HepG2 (cell line): ENCODE measurements around the gene SPAG9. TPM values are rescaled to one million over a fixed set of nuclear protein-coding genes. Genes with fewer than 3 reads are reported as not detected.

Source experiments
- ATAC-seq: fragments of 200-7000 bp; cut with Tn5 transposase; 3 replicates; pipeline ENCODE4 v1.9.1; 2020; ENCODE audit warnings: mild to moderate bottlenecking, moderate library complexity
- BruUV-seq: library from RNA; stranded (reverse); fragments of 400-500 nt; replicated peaks from 2 replicates; lab custom pipeline; 2021; lab: Mats Ljungman, UMichigan
- CTCF ChIA-PET: fragments of 300-600 bp; formaldehyde crosslinking; extraction: SDS; loops from one replicate; lab custom pipeline; 2021; ENCODE audit warnings: low total read pairs, inconsistent platforms, low intra/inter-chr PET ratio; lab: Yijun Ruan, JAX
- POLR2A ChIA-PET: fragments of 350-600 bp; sonication (Branson Sonifier 250); formaldehyde crosslinking; loops from one replicate; lab custom pipeline; 2020; ENCODE audit warnings: antibody characterized with exemption, inconsistent platforms; lab: Yijun Ruan, JAX
- DNase-seq: peaks from one replicate; pipeline ENCODE4 v3.0.0-alpha.2; 2015; ENCODE audit warnings: low spot score
- FAIRE-seq: peaks from 3 replicates; lab custom pipeline; 2011; peaks lifted over from hg19 to GRCh38; lab: Jason Lieb, UNC
- H2AFZ ChIP-seq: one replicate; pipeline ENCODE4 v1.6.1; 2011; ENCODE audit warnings: low read length, inconsistent platforms
- H3K27ac ChIP-seq: fragments of 300-600 bp; 3 replicates; pipeline ENCODE4 v1.8.0; 2011; ENCODE audit warnings: mixed run types, mild to moderate bottlenecking, mixed read lengths, low read length, inconsistent platforms; ENCODE audit not compliant: insufficient read depth; ENCODE audit errors: extremely low read length
- H3K27me3 ChIP-seq, 2 experiments: fragments of 200-600 bp in 1 of 2; 2 replicates in 1 of 2; 3 replicates in 1 of 2; pipeline versions ENCODE4 v1.6.0 to v1.8.0; 2011; ENCODE audit warnings: low read length in 2 of 2, mild to moderate bottlenecking in 2 of 2, moderate library complexity in 2 of 2, inconsistent platforms in 1 of 2; ENCODE audit not compliant: insufficient read depth in 2 of 2, control insufficient read depth in 1 of 2
- H3K36me3 ChIP-seq, 2 experiments: fragments of 200-600 bp in 1 of 2; replicated peaks in 1 of 2; 2 replicates in 1 of 2; 3 replicates in 1 of 2; pipeline versions ENCODE4 v1.5.1 to v1.8.0; 2011; ENCODE audit warnings: low read length in 2 of 2, inconsistent platforms in 1 of 2; ENCODE audit not compliant: insufficient read depth in 2 of 2, control insufficient read depth in 1 of 2
- H3K4me1 ChIP-seq: 2 replicates; pipeline ENCODE4 v1.5.1; 2012; ENCODE audit warnings: low read length, inconsistent platforms; ENCODE audit not compliant: insufficient read depth
- H3K4me2 ChIP-seq: 2 replicates; pipeline ENCODE4 v1.6.0; 2011; ENCODE audit warnings: low read depth, low read length, inconsistent platforms
- H3K4me3 ChIP-seq, 3 experiments: fragments of 200-600 bp in 1 of 3; sonication (generic), shearing (Covaris generic) in 1 of 3; replicated peaks in 1 of 3; 2 replicates each; pipeline ENCODE4 v1.5.1; 2011 to 2016; ENCODE audit warnings: low read length in 3 of 3, inconsistent platforms in 2 of 3, low read depth in 2 of 3, mild to moderate bottlenecking in 2 of 3, control low read depth in 1 of 3, mixed read lengths in 1 of 3; ENCODE audit not compliant: insufficient read depth in 1 of 3
- H3K79me2 ChIP-seq: one replicate; pipeline ENCODE4 v1.6.1; 2011; ENCODE audit warnings: low read length, inconsistent platforms; ENCODE audit not compliant: insufficient read depth
- H3K9ac ChIP-seq: 2 replicates; pipeline ENCODE4 v1.6.0; 2011; ENCODE audit warnings: mild to moderate bottlenecking, low read depth, low read length, inconsistent platforms; ENCODE audit not compliant: insufficient read depth
- H3K9me3 ChIP-seq: 2 replicates; pipeline ENCODE4 v1.5.1; 2012; ENCODE audit warnings: mild to moderate bottlenecking, low read length
- H4K20me1 ChIP-seq: 2 replicates; pipeline ENCODE4 v1.6.0; 2011; ENCODE audit warnings: inconsistent platforms, mild to moderate bottlenecking, low read length, moderate library complexity; ENCODE audit not compliant: insufficient read depth
- BATF2 ChIP-seq: sonication (generic); formaldehyde crosslinking; IDR thresholded peaks from 2 replicates; pipeline ENCODE4 v1.8.0; 2022; ENCODE audit warnings: mild to moderate bottlenecking, missing genetic modification reagents, moderate library complexity
- CBX1 ChIP-seq: IDR thresholded peaks from one replicate; pipeline ENCODE4 v1.6.1; 2016; ENCODE audit warnings: antibody characterized with exemption, low read depth
- CENPX ChIP-seq: sonication (generic); formaldehyde crosslinking; IDR thresholded peaks from 2 replicates; pipeline ENCODE4 v1.9.0; 2021; ENCODE audit warnings: mild to moderate bottlenecking, missing genetic modification reagents, moderate library complexity
- FOXK1 ChIP-seq: sonication (generic); formaldehyde crosslinking; IDR thresholded peaks from 2 replicates; pipeline ENCODE4 v1.4.0; 2020; ENCODE audit warnings: low read depth, missing genetic modification reagents, borderline replicate concordance
- FOXP4 ChIP-seq: sonication (generic); formaldehyde crosslinking; IDR thresholded peaks from 2 replicates; pipeline ENCODE4 v1.4.0; 2020; ENCODE audit warnings: missing genetic modification reagents
- GZF1 ChIP-seq: sonication (generic); formaldehyde crosslinking; IDR thresholded peaks from 2 replicates; pipeline ENCODE4 v1.5.1; 2020; ENCODE audit warnings: mild to moderate bottlenecking, missing genetic modification reagents
- HOXA7 ChIP-seq: sonication (generic); formaldehyde crosslinking; IDR thresholded peaks from 2 replicates; pipeline ENCODE4 v1.8.1; 2022; ENCODE audit warnings: mild to moderate bottlenecking, missing genetic modification reagents, moderate library complexity
- HOXA9 ChIP-seq: sonication (generic); formaldehyde crosslinking; IDR thresholded peaks from 2 replicates; pipeline ENCODE4 v1.8.1; 2022; ENCODE audit warnings: missing genetic modification reagents, mild to moderate bottlenecking, moderate library complexity, borderline replicate concordance
- MTA1 ChIP-seq: sonication (generic); formaldehyde crosslinking; IDR thresholded peaks from 2 replicates; pipeline ENCODE4 v1.4.0; 2020; ENCODE audit warnings: missing genetic modification reagents, mild to moderate bottlenecking, borderline replicate concordance
- NBN ChIP-seq: fragments of 450-650 bp; conservative IDR thresholded peaks from 2 replicates; pipeline ENCODE4 v1.6.1; 2017
- POLR2G ChIP-seq: fragments of 200-400 bp; formaldehyde crosslinking; IDR thresholded peaks from 2 replicates; pipeline ENCODE4 v1.6.1; 2018; ENCODE audit warnings: mild to moderate bottlenecking, low read depth, low read length, moderate library complexity
- TAF1 ChIP-seq: sonication (generic); formaldehyde crosslinking; IDR thresholded peaks from 2 replicates; pipeline ENCODE4 v1.4.0; 2020; ENCODE audit warnings: missing genetic modification reagents
- ZMYM3 ChIP-seq: sonication (generic); formaldehyde crosslinking; IDR thresholded peaks from 2 replicates; pipeline ENCODE4 v1.5.1; 2020; ENCODE audit warnings: mild to moderate bottlenecking, missing genetic modification reagents
- ZNF225 ChIP-seq: sonication (generic); formaldehyde crosslinking; IDR thresholded peaks from 2 replicates; pipeline ENCODE4 v1.4.0; 2020; ENCODE audit warnings: mild to moderate bottlenecking, missing genetic modification reagents
- ZNF841 ChIP-seq: sonication (generic); formaldehyde crosslinking; IDR thresholded peaks from 2 replicates; pipeline ENCODE4 v1.8.1; 2023; ENCODE audit warnings: missing genetic modification reagents, borderline replicate concordance
- WGBS: methylation state at CpG from one replicate; pipeline ENCODE4 v1.1.6; 2017; ENCODE audit warnings: low lambda C conversion rate; 5-methylcytosine and 5-hydroxymethylcytosine counted together
- in situ Hi-C: cut with HindIII; loops from 2 replicates; pipeline ENCODE4 v1.10.0; 2017; ENCODE audit warnings: low pct_unique_long_range_greater_than_20kb; ENCODE audit not compliant: extremely low pct_ligation_motif_present
- intact Hi-C: fragments of 100-400 bp; cut with micrococcal nuclease; formaldehyde crosslinking; loops from one replicate; pipeline ENCODE4 v1.10.0; 2022; ENCODE audit not compliant: unreplicated experiment
- polyA plus RNA-seq, 8 experiments: library from polyadenylated mRNA; depleted of rRNA in 3 of 8; stranded (reverse) in 7 of 8; unstranded in 1 of 8; fragments of >200 nt; fragmentation: Illumina TruSeq in 4 of 8; extraction: Trizol in 4 of 8; gene quantifications; 2 replicates each; pipeline versions ENCODE4 v1.2.1 to v1.2.3, GENCODE V29; 2011 to 2016; ENCODE audit warnings: low read depth in 4 of 8, missing spikeins in 1 of 8, mixed read lengths in 1 of 8; ENCODE audit not compliant: insufficient read depth in 1 of 8
- total RNA-seq, 5 experiments: library from RNA; depleted of rRNA; stranded (reverse); fragments of >200 nt; fragmentation: Illumina TruSeq; extraction: Trizol; gene quantifications; 2 replicates each; pipeline ENCODE4 v1.2.3, GENCODE V29; 2016; ENCODE audit warnings: low read depth in 1 of 5
- TF ChIP-seq, protein P1 (sequence below): sonication (generic); formaldehyde crosslinking; IDR thresholded peaks from 2 replicates; pipeline ENCODE4 v1.4.0; 2020; ENCODE audit warnings: missing genetic modification reagents
- TF ChIP-seq, protein P2 (sequence below), 2 experiments: sonication (generic) in 1 of 2; formaldehyde crosslinking in 1 of 2; IDR thresholded peaks; 2 replicates each; pipeline versions ENCODE4 v1.5.1 to v1.6.1; 2011 to 2020; ENCODE audit warnings: borderline replicate concordance in 1 of 2, low read depth in 1 of 2, low read length in 1 of 2, mild to moderate bottlenecking in 1 of 2, missing genetic modification reagents in 1 of 2, moderate library complexity in 1 of 2

The SPAG9 gene
- total and polyA plus RNA-seq, 2 of the 13 experiments (the other 11 are each of a cell fraction or from before 2014, with no cell fraction given): 43.2 to 78.6 TPM

- FAIRE-seq: no peak
- Histone ChIP-seq H2AFZ (no peak overlapping the region), H3K9ac (no peak overlapping the region), H3K4me1 (peaks cover 23% of the 10 kb centered on the region), H3K4me2 (no peak overlapping the region), H3K79me2 (no peaks in the 10 kb centered on the region), H3K27ac (no peak overlapping the region), H3K27me3 (no peaks in the 10 kb centered on the region), H3K9me3 (no peaks in the 10 kb centered on the region), H4K20me1 (no peaks in the 10 kb centered on the region), H3K36me3 (peaks cover 5 to 44% of the 10 kb centered on the region in 2 experiments), H3K4me3 (no peak overlapping the region)
- 94% methylated on average over 3 of the region's 3 CpGs for WGBS
- no TSS peak for BruUV-seq
- POLR2A ChIA-PET: interaction anchor here (1.3 kb wide), 1 partner anchor 100 kb away, joined by 4 read pairs; the partner anchor contains the start of gene TOB1
- CTCF ChIA-PET: no interaction called here
- DNase-seq: no peak
- no peak for ATAC-seq
- in situ Hi-C loops (no loop called here), intact Hi-C loops (no loop called here)
- TF ChIP-seq, protein P1, sequence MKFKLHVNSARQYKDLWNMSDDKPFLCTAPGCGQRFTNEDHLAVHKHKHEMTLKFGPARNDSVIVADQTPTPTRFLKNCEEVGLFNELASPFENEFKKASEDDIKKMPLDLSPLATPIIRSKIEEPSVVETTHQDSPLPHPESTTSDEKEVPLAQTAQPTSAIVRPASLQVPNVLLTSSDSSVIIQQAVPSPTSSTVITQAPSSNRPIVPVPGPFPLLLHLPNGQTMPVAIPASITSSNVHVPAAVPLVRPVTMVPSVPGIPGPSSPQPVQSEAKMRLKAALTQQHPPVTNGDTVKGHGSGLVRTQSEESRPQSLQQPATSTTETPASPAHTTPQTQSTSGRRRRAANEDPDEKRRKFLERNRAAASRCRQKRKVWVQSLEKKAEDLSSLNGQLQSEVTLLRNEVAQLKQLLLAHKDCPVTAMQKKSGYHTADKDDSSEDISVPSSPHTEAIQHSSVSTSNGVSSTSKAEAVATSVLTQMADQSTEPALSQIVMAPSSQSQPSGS (CRISPR knock-in tag): no peak
- TF ChIP-seq HOXA7 (no peak), CBX1 (no peak), NBN (no peak), MTA1 (CRISPR knock-in tag) (no peak), FOXP4 (no peak), ZNF225 (CRISPR knock-in tag) (no peak), FOXK1 (CRISPR knock-in tag) (no peak), BATF2 (CRISPR knock-in tag) (no peak), CENPX (CRISPR knock-in tag) (no peak), POLR2G (no peak), GZF1 (CRISPR knock-in tag) (no peak), ZNF841 (CRISPR knock-in tag) (no peak), ZMYM3 (CRISPR knock-in tag) (no peak), TAF1 (no peak), HOXA9 (CRISPR knock-in tag) (no peak)
- TF ChIP-seq, protein P2, sequence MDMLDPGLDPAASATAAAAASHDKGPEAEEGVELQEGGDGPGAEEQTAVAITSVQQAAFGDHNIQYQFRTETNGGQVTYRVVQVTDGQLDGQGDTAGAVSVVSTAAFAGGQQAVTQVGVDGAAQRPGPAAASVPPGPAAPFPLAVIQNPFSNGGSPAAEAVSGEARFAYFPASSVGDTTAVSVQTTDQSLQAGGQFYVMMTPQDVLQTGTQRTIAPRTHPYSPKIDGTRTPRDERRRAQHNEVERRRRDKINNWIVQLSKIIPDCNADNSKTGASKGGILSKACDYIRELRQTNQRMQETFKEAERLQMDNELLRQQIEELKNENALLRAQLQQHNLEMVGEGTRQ (IDR thresholded peaks at IDR 0.05; ENCODE audit: low read depth, low read length): no peak
- TF ChIP-seq, protein P2 (CRISPR knock-in tag; IDR thresholded peaks at IDR 0.05; ENCODE audit: borderline replicate concordance): no peak
Observed at GRCh38 chr17:50966163-50966666, 154.5 kb downstream of the SPAG9 start.
